GM21737 (cell line): Measurements from ENCODE around the gene GSPT2.
"Not testable (repeated sequence)": the region's sequence is repeated elsewhere in the genome, so short reads cannot be mapped to it uniquely, and the experiment has no call there.

Experiments
- ATAC-seq: cut with Tn5 transposase; IDR thresholded peaks from one replicate; pipeline ENCODE4 v1.9.1; 2021; ENCODE audit warnings: mild to moderate bottlenecking, moderate library complexity; ENCODE audit not compliant: unreplicated experiment

The GSPT2 gene

DNA sequence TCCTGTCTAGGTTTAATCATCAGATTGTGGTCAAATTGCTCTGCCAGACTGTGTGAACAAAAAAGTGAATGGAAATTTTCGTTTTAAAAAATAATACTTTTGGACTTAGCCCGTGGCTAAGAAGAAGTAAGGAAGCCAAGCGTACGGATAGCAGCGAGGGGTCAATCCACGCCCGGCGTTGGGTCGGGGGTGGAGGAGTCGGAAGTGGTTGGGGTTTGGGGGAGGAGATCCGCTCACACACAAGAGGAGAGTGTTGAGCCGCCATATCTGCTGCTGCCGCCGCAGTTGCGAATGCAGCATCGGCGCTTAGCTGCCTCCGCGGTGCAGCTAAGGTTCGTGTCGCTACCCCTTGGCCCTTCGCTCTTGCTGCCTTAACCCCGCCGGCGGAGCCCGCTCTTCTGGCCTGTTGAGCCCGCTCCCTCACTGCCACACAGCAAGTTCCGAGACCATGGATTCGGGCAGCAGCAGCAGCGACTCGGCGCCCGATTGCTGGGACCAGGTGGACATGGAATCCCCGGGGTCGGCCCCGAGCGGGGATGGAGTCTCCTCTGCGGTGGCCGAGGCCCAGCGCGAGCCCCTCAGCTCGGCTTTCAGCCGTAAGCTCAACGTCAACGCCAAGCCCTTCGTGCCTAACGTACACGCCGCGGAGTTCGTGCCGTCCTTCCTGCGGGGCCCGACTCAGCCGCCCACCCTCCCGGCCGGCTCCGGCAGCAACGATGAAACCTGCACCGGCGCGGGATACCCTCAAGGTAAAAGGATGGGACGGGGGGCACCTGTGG is at the start of gene GSPT2:
TSS of gene GSPT2 (plus strand) at position 264 of the 779 bp plus-strand sequence. CDS start at position 449, 185 bp downstream.
- peak; percentile 89 for ATAC-seq

DNA sequence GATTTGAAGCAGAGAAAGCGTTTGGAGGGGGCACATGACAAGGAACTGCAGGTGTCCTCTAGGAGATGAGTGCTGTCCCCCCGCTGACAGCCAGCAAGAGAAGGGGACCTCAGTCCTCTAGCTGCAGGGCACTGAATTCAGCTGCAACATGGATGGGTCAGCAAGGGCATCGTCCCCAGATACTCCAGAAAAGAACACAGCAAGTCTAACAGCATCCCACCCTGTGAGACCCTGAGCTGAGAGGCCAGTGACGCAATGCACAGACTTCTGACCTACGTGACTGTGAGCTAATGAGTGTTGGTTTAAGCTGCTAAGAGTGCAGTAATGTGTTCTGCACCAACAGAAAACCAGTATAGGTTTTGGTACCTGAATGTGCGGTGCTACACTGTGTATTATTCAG is 49.0 kb upstream of the GSPT2 start:
- no peak for ATAC-seq

DNA sequence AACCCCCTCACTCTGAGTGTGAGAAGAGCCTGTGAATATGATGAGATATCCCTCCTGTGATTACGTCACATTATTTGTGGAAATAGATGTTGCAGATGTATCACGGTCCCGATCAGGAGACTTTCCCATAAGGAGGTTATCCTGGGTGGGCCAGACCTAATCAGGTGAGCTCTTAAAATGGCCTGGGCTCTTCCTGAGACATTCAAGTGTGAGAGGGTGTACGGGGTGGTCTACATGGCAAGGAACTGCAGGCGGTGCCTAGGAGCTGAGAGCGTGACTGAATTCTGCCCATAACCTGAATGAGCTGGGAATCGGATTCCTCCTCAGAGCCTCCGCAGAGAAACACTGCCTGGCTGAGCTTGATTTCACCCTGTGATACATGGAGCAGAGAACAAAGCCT is 45.8 kb upstream of the GSPT2 start:
- ATAC-seq = no peak

DNA sequence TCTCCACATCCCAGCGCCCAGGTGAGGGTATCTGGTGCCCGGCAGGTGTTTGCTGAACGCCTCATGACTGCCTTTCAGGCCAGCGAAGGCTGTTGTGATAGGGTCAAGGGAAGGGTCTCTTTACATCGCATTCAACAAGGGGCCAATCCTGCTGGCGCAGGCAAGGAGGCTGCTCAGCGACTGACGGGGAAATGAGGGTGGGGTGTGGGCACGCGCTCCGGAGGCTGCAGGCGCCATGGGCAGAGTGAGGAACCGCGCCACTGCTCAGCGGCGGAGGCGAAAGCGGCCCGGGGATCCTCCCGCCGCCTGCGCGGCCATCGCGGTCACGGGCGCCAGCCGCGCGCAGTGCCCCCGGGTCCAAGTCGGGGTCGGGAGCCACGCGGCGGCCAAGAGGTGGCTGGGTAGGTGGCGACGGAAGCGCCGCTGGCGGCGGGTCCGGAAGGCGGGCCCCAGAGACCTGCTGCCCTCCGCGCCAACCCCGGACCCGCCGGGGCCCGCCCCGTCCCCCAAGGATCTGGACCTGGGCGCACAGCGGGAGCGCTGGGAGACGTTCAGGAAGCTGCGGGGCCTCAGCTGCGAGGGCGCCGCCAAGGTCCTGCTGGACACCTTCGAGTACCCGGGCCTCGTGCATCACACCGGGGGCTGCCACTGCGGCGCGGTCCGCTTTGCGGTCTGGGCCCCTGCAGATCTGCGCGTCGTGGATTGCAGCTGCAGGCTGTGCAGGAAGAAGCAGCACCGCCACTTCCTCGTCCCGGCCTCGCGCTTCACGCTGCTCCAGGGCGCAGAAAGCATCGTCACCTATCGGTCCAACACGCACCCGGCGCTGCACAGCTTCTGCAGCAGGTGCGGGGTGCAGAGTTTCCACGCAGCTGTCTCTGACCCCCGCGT is 32.7 kb upstream of the GSPT2 start, which contains the start of gene CENPVL1:
TSS of gene CENPVL1 (plus strand) at position 236 of the 888 bp plus-strand sequence. CDS start at position 236, 0 bp downstream.
- ATAC-seq = not testable (repeated sequence)

DNA sequence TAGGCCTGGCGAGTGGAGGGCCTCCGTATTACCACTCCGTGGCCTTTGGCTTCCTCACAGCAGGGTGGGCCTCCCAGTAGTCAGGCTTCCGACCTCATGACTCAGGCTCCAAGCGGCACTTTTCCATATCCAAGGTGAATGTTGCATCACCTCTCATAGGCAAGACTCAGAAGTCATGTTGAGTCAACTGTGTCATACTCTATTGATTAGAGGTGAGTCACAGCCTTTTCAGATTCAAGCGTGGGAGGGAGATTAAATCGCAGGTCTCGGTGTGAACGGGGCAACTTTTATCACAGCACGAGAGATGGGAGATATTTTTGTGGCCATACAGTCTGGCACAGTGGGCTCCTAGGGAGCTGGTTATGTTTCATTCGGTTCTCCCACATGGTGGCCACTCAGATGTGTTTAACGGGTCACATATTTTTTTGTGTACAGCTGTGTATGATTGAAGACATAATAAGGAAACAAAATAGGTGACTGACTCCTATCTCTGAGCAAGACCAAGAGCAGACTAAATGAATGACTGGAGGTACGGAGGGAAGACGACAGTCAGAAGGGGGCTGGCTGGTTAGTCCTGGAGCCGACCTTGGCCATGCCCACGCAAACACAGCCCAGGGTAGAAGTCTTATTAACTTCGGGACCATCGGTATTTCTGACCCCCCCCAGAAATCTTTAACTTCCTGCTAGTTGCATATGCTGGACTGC is 30.1 kb upstream of the GSPT2 start:
- ATAC-seq = not testable (repeated sequence)

DNA sequence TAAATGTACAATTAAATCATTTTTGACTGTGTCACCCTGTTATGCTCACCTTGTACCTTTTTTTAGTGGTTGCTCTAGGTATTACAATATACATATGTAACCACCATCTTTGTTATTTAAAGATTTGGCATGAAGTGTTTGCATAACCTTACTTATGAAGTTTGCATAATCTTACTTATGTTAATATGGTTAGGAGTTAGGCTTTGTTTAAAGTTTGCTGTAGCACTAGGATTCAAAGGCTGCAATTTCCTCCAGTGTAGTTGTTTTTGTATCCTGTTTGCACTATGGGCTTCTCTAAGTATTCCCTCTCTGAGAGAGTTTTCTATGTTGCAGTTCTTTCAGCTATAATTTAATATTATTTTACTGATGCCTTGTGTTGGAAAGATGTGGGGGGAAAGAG is 15.0 kb upstream of the GSPT2 start:
- no peak for ATAC-seq

- ATAC-seq = no peak
Measured at GRCh38 chrX:51737091-51737490, 6.2 kb upstream of the GSPT2 start.

GRCh38 chrX:51742586-51742985 is 656 bp upstream of the GSPT2 start:
- no peak for ATAC-seq

- ATAC-seq = no peak
Measured at GRCh38 chrX:51747671-51748070, 4.4 kb downstream of the GSPT2 start.

DNA sequence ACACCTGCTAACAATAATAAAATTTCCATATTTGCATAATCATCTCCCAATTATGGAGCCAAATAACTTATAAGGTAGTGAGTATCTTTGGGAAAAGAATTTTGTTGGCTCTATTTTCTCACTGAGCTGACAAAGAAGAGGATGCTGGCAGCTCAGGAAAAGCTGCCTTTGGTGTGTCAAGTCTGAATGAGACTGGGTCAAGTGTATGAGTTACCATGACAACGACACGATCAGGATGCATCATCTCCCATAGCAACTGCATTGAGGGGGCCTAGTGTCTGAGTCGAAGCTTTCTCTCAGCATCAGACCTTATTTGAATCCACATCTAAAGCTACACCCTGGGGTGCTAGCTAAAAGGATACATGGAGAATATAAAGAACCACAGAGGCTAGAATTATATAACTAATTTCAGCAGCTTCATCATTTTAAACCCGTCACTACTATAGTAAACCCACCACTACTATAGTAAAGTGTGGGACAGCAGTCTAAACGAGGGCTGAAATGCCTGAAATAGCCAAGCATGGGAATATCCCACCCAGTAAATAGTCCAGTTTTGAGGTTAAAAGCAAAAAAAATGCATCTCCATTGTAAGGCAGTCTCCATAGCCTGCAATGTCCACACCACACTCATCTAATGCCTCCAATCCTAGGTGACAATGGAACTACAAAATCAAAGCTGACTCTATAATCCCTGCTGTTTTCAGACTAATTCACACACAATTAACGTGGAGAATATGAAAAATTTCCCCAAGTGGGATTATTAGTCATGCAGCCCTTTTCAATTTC is 16.0 kb downstream of the GSPT2 start:
- no peak for ATAC-seq

GRCh38 chrX:51760657-51761056 is 17.4 kb downstream of the GSPT2 start:
- ATAC-seq = no peak

- no peak for ATAC-seq
Measured at GRCh38 chrX:51766546-51766945, 23.3 kb downstream of the GSPT2 start.

DNA sequence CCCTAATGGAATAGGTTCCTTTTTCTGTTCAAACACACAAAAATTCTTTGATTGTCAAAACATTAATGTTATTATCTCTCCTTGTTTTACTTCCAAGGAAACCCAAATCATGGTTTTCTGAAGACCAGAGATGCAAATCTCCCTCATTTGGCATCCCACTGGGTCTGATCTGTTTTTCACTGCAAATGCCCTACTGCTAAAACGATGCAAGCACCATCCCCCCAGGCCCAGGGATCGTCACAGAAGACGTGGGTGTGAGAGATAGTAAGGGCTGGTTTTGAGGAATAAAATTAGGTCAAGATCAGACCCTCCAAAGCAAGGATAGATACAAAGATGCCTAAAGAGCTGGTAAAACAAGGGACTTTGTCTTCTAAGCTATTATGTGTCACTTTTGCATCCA is 33.6 kb downstream of the GSPT2 start:
- no peak for ATAC-seq

GRCh38 chrX:51779306-51779705 is 36.1 kb downstream of the GSPT2 start:
- no peak for ATAC-seq

DNA sequence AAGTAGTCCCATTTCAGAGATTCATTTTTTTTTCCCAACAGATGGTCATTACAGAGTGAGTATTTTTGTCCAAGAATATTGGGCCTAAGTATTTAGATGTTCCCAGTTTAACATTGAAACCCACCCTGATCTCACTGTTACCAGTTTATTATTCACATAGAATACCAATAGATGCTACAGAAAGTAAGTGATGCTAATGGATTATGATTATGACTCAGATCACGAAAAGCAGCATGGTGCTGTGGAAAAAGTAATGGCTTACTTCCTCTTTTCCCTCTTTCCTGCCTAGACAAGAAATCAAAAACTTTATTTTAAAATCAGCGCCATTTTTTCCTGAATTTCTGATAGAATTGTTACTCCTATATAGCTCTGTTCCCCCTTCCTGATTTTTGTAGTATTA is 51.9 kb downstream of the GSPT2 start:
- ATAC-seq = no peak
